A549 (cell line): Measurements from ENCODE around the gene SLC37A1. TPM values are rescaled to one million over a fixed set of nuclear protein-coding genes. Genes with fewer than 3 reads are reported as not detected.

Experiments
- ATAC-seq, 2 experiments: fragments of 200-7000 bp in 1 of 2; fragments of >200 bp in 1 of 2; cut with Nextera tagmentation in 1 of 2; cut with Tn5 transposase in 1 of 2; 3 replicates each; pipeline versions ENCODE4 v1.8.0 to v1.9.1; 2018 to 2020; ENCODE audit warnings: mild to moderate bottlenecking in 1 of 2, moderate library complexity in 1 of 2
- CTCF ChIA-PET: fragments of 300-600 bp; sonication (Branson Sonifier 250); formaldehyde crosslinking; extraction: SDS; loops from one replicate; lab custom pipeline; 2021; ENCODE audit warnings: antibody characterized with exemption, inconsistent platforms; lab: Yijun Ruan, JAX
- POLR2A ChIA-PET: fragments of 350-600 bp; formaldehyde crosslinking; extraction: SDS; loops from one replicate; lab custom pipeline; 2021; ENCODE audit warnings: antibody characterized with exemption, inconsistent platforms; lab: Yijun Ruan, JAX
- DNase-seq, 2 experiments: peaks; one replicate each; pipeline versions ENCODE4 v3.0.0 to v3.0.0-alpha.2; 2011 to 2016; ENCODE audit warnings: low read depth in 1 of 2, low spot score in 1 of 2
- FAIRE-seq: peaks from 2 replicates; lab custom pipeline; 2011; peaks lifted over from hg19 to GRCh38; lab: Jason Lieb, UNC
- H3K27ac ChIP-seq, 2 experiments: fragments of >200 bp; sonication (Bioruptor Twin); formaldehyde crosslinking; 3 replicates each; pipeline ENCODE4 v1.5.1; 2016 to 2017
- H3K4me1 ChIP-seq: fragments of >200 bp; sonication (Bioruptor Twin); formaldehyde crosslinking; 3 replicates; pipeline ENCODE4 v1.6.1; 2016
- H3K4me2 ChIP-seq: fragments of >200 bp; sonication (Bioruptor Twin); formaldehyde crosslinking; 3 replicates; pipeline ENCODE4 v1.6.1; 2016
- H3K4me3 ChIP-seq: fragments of >200 bp; sonication (Bioruptor Twin); formaldehyde crosslinking; 3 replicates; pipeline ENCODE4 v1.5.1; 2016
- H3K9me3 ChIP-seq: fragments of >200 bp; sonication (Bioruptor Twin); formaldehyde crosslinking; 3 replicates; pipeline ENCODE4 v1.6.1; 2016
- ATOH8 ChIP-seq: fragments of 250-450 bp; sonication (Bioruptor Pico); IDR thresholded peaks from 2 replicates; pipeline ENCODE4 v1.5.0; 2020; ENCODE audit warnings: low read depth, mild to moderate bottlenecking, moderate library complexity
- CBX8 ChIP-seq: fragments of 200-600 bp; sonication (generic); IDR thresholded peaks from 2 replicates; pipeline ENCODE4 v1.6.1; 2016
- CHD4 ChIP-seq: fragments of 200-600 bp; sonication (generic); IDR thresholded peaks from 2 replicates; pipeline ENCODE4 v1.6.1; 2016; ENCODE audit warnings: antibody characterized with exemption, mild to moderate bottlenecking, borderline replicate concordance
- HDAC2 ChIP-seq: fragments of 200-600 bp; sonication (generic); IDR thresholded peaks from 2 replicates; pipeline ENCODE4 v1.6.1; 2016
- HEYL ChIP-seq: fragments of 250-450 bp; sonication (Bioruptor Pico); IDR thresholded peaks from 2 replicates; pipeline ENCODE4 v1.8.0; 2021; ENCODE audit warnings: mild to moderate bottlenecking, moderate library complexity
- HMGXB4 ChIP-seq: fragments of 250-450 bp; sonication (Bioruptor Pico); IDR thresholded peaks from 2 replicates; pipeline ENCODE4 v1.5.0; 2021; ENCODE audit warnings: mild to moderate bottlenecking, moderate library complexity, borderline replicate concordance
- HOXA7 ChIP-seq: fragments of 250-450 bp; sonication (Bioruptor Pico); IDR thresholded peaks from 2 replicates; pipeline ENCODE4 v1.5.0; 2020; ENCODE audit warnings: mild to moderate bottlenecking, moderate library complexity
- HOXB5 ChIP-seq: fragments of 250-450 bp; sonication (Bioruptor Pico); IDR thresholded peaks from 2 replicates; pipeline ENCODE4 v1.5.0; 2020; ENCODE audit warnings: mild to moderate bottlenecking, moderate library complexity
- KDM5A ChIP-seq: fragments of 200-600 bp; sonication (generic); IDR thresholded peaks from 2 replicates; pipeline ENCODE4 v1.6.1; 2016; ENCODE audit warnings: antibody characterized with exemption, mild to moderate bottlenecking
- MAFK ChIP-seq: fragments of 450-650 bp; IDR thresholded peaks from 2 replicates; pipeline ENCODE4 v1.6.1; 2014; ENCODE audit not compliant: partially characterized antibody
- MAX ChIP-seq: IDR thresholded peaks from 2 replicates; pipeline ENCODE4 v1.6.1; 2012
- PBX3 ChIP-seq: IDR thresholded peaks from 2 replicates; pipeline ENCODE4 v1.6.1; 2012
- POLR2AphosphoS2 ChIP-seq: conservative IDR thresholded peaks from 2 replicates; pipeline ENCODE4 v1.6.1; 2012; ENCODE audit warnings: low read length, improper control_type of control experiment, inconsistent platforms
- RAD21 ChIP-seq, 2 experiments: fragments of >200 bp in 1 of 2; sonication (Bioruptor Twin) in 1 of 2; formaldehyde crosslinking in 1 of 2; IDR thresholded peaks in 1 of 2; conservative IDR thresholded peaks in 1 of 2; 2 replicates in 1 of 2; 3 replicates in 1 of 2; pipeline ENCODE4 v1.6.1; 2012 to 2018; ENCODE audit warnings: inconsistent platforms in 1 of 2
- REST ChIP-seq: fragments of 200-600 bp; sonication (generic); IDR thresholded peaks from 2 replicates; pipeline ENCODE4 v1.6.1; 2016; ENCODE audit warnings: antibody characterized with exemption, mild to moderate bottlenecking, moderate library complexity
- SREBF2 ChIP-seq: fragments of 450-650 bp; IDR thresholded peaks from 2 replicates; pipeline ENCODE4 v1.6.1; 2014; ENCODE audit warnings: mild to moderate bottlenecking, moderate library complexity
- USF2 ChIP-seq: fragments of 450-650 bp; IDR thresholded peaks from 2 replicates; pipeline ENCODE4 v1.6.1; 2014; ENCODE audit warnings: antibody characterized with exemption
- ZFP36 ChIP-seq: fragments of 450-650 bp; IDR thresholded peaks from 2 replicates; pipeline ENCODE4 v1.6.1; 2014; ENCODE audit warnings: borderline replicate concordance; ENCODE audit not compliant: partially characterized antibody
- WGBS: methylation state at CpG from one replicate; pipeline ENCODE4 v1.1.6; 2017; ENCODE audit errors: missing lambda C conversion rate; 5-methylcytosine and 5-hydroxymethylcytosine counted together
- polyA plus RNA-seq, 4 experiments: library from polyadenylated mRNA; depleted of rRNA in 3 of 4; stranded (reverse); fragments of >200 nt; fragmentation: RNase III in 1 of 4; extraction: RNeasy Plus Mini Kit Qiagen cat#74134 plus additional on column Dnase treatment in 1 of 4; gene quantifications; 2 replicates in 3 of 4; 3 replicates in 1 of 4; pipeline ENCODE4 v1.2.3, GENCODE V29; 2011 to 2017

Gene SLC37A1
- polyA plus RNA-seq, 2 of the 4 experiments (the other 2 are of a cell fraction), result 1.9 to 2.1 TPM

GRCh38 chr21:42586406-42586805 lies 72.8 kb downstream of the SLC37A1 start:
- no peak for ATAC-seq
- TF ChIP-seq RAD21 (conservative IDR thresholded peaks at IDR 0.05 in 1 of 2, IDR thresholded peaks at IDR 0.05 in 1 of 2) (no peak), PBX3 (no peak)
- TF ChIP-seq, all 56 proteins: peak for 0
- Histone ChIP-seq H3K4me3 (no peak overlapping the region), H3K4me2 (no peak overlapping the region), H3K27ac (no peak overlapping the region), H3K4me1 (no peaks in the 10 kb centered on the region), H3K9me3 (no peaks in the 10 kb centered on the region)
- DNase-seq (no peak), FAIRE-seq (no peak)
- WGBS, result 88% methylated on average over 2 of the region's 19 CpGs
- CTCF ChIA-PET, result interaction anchor here (1.0 kb wide), 1 partner anchor 9 kb away, joined by 3 read pairs; no protein-coding TSS in a partner anchor
- POLR2A ChIA-PET, result no interaction called here

GRCh38 chr21:42587036-42587435 lies 73.4 kb downstream of the SLC37A1 start:
- DNase-seq (no peak), ATAC-seq (no peak), FAIRE-seq (no peak)
- H3K4me2 ChIP-seq, result no peak overlapping the region
- no peaks in the 10 kb centered on the region for H3K4me1 ChIP-seq
- POLR2A ChIA-PET, result no interaction called here
- H3K27ac ChIP-seq, result no peak overlapping the region
- H3K4me3 ChIP-seq, result no peak overlapping the region
- 82% methylated on average over 15 of the region's 15 CpGs for WGBS
- no peaks in the 10 kb centered on the region for H3K9me3 ChIP-seq
- TF ChIP-seq MAFK (no peak), ATOH8 (CRISPR knock-in tag) (no peak), USF2 (no peak), HOXA7 (CRISPR knock-in tag) (no peak), SREBF2 (no peak), POLR2AphosphoS2 (no peak), HDAC2 (no peak), HEYL (no peak), MAX (no peak), ZFP36 (no peak)
- CTCF ChIA-PET, result interaction anchor here (1.0 kb wide), 1 partner anchor 9 kb away, joined by 3 read pairs; no protein-coding TSS in a partner anchor

GRCh38 chr21:42590431-42591131 lies 76.9 kb downstream of the SLC37A1 start:
- WGBS, result 57% methylated on average over 14 of the region's 20 CpGs
- no peak overlapping the region for H3K27ac ChIP-seq
- DNase-seq, result no peak
- H3K4me1 ChIP-seq, result no peaks in the 10 kb centered on the region
- TF ChIP-seq CBX8 (no peak), HMGXB4 (CRISPR knock-in tag) (no peak), KDM5A (no peak), RAD21 (conservative IDR thresholded peaks at IDR 0.05 in 1 of 2, IDR thresholded peaks at IDR 0.05 in 1 of 2) (no peak), CHD4 (no peak), REST (no peak), HOXB5 (CRISPR knock-in tag) (no peak)
- FAIRE-seq, result no peak
- ChIA-PET CTCF (no interaction called here), POLR2A (no interaction called here)
- H3K4me2 ChIP-seq, result no peak overlapping the region
- no peak for ATAC-seq
- H3K4me3 ChIP-seq, result no peak overlapping the region
- no peaks in the 10 kb centered on the region for H3K9me3 ChIP-seq
